H9 (cell line): Measurements from ENCODE around the gene BMPER. TPM values are rescaled to one million over a fixed set of nuclear protein-coding genes. Genes with fewer than 3 reads are reported as not detected.

ENCODE experiments used
- DNase-seq: peaks from one replicate; pipeline ENCODE4 v3.0.0-alpha.2; 2017
- H2AFZ ChIP-seq: one replicate; pipeline ENCODE4 v1.6.1; 2013; ENCODE audit warnings: mild to moderate bottlenecking, low read length, control low read depth, moderate library complexity
- H2AK5ac ChIP-seq: 2 replicates; pipeline ENCODE4 v1.6.1; 2013; ENCODE audit warnings: low read length, control low read depth, mixed read lengths; ENCODE audit not compliant: insufficient read length
- H2BK120ac ChIP-seq: one replicate; pipeline ENCODE4 v1.6.1; 2013; ENCODE audit warnings: low read depth, mild to moderate bottlenecking, low read length, control low read depth, inconsistent platforms; ENCODE audit not compliant: poor library complexity, severe bottlenecking
- H2BK12ac ChIP-seq: 2 replicates; pipeline ENCODE4 v1.6.1; 2013; ENCODE audit warnings: low read length, control low read depth, mixed read lengths, low read depth; ENCODE audit not compliant: insufficient read length
- H2BK15ac ChIP-seq: 2 replicates; pipeline ENCODE4 v1.6.1; 2013; ENCODE audit warnings: low read depth, low read length, control low read depth
- H2BK20ac ChIP-seq: one replicate; pipeline ENCODE4 v1.6.1; 2013; ENCODE audit warnings: low read depth, mild to moderate bottlenecking, low read length, control low read depth, inconsistent platforms; ENCODE audit not compliant: poor library complexity, severe bottlenecking
- H2BK5ac ChIP-seq: 2 replicates; pipeline ENCODE4 v1.6.1; 2013; ENCODE audit warnings: low read length, control low read depth, mixed read lengths; ENCODE audit not compliant: insufficient read length
- H3K14ac ChIP-seq: 2 replicates; pipeline ENCODE4 v1.6.1; 2013; ENCODE audit warnings: low read length, control low read depth; ENCODE audit not compliant: insufficient read depth
- H3K18ac ChIP-seq: 2 replicates; pipeline ENCODE4 v1.6.1; 2013; ENCODE audit warnings: low read depth, mild to moderate bottlenecking, mixed read lengths, low read length, control low read depth; ENCODE audit not compliant: insufficient read length
- H3K23ac ChIP-seq: 2 replicates; pipeline ENCODE4 v1.6.1; 2013; ENCODE audit warnings: low read length, control low read depth, mixed read lengths, low read depth; ENCODE audit not compliant: insufficient read length
- H3K23me2 ChIP-seq: 2 replicates; pipeline ENCODE4 v1.6.1; 2013; ENCODE audit warnings: low read depth, mild to moderate bottlenecking, mixed read lengths, low read length, control low read depth; ENCODE audit not compliant: insufficient read length, poor library complexity, severe bottlenecking
- H3K27ac ChIP-seq: 2 replicates; pipeline ENCODE4 v1.5.1; 2013; ENCODE audit warnings: low read length, control low read depth, mixed read lengths, low read depth; ENCODE audit not compliant: insufficient read length
- H3K27me3 ChIP-seq: 2 replicates; pipeline ENCODE4 v1.6.1; 2013; ENCODE audit warnings: low read length, control low read depth, inconsistent platforms; ENCODE audit not compliant: insufficient read depth
- H3K4ac ChIP-seq: 2 replicates; pipeline ENCODE4 v1.6.1; 2013; ENCODE audit warnings: low read depth, mild to moderate bottlenecking, control low read depth, inconsistent platforms, low read length, moderate library complexity
- H3K4me1 ChIP-seq: 2 replicates; pipeline ENCODE4 v1.6.1; 2013; ENCODE audit warnings: low read length, control low read depth, inconsistent platforms; ENCODE audit not compliant: insufficient read depth
- H3K4me2 ChIP-seq: 2 replicates; pipeline ENCODE4 v1.6.1; 2013; ENCODE audit warnings: low read length, control low read depth, mixed read lengths; ENCODE audit not compliant: insufficient read length, insufficient read depth
- H3K56ac ChIP-seq: 2 replicates; pipeline ENCODE4 v1.6.1; 2013; ENCODE audit warnings: low read depth, mild to moderate bottlenecking, mixed read lengths, low read length, control low read depth; ENCODE audit not compliant: insufficient read length
- H3K79me1 ChIP-seq: 2 replicates; pipeline ENCODE4 v1.6.1; 2013; ENCODE audit warnings: low read depth, mild to moderate bottlenecking, moderate library complexity, low read length, control low read depth, inconsistent platforms; ENCODE audit not compliant: insufficient read depth, poor library complexity, severe bottlenecking
- H3K79me2 ChIP-seq: 2 replicates; pipeline ENCODE4 v1.6.1; 2013; ENCODE audit warnings: low read length, control low read depth, inconsistent platforms; ENCODE audit not compliant: insufficient read depth
- H3K9ac ChIP-seq: 2 replicates; pipeline ENCODE4 v1.6.1; 2013; ENCODE audit warnings: low read length, control low read depth, mixed read lengths; ENCODE audit not compliant: insufficient read length; ENCODE audit errors: extremely low read depth
- H3K9me3 ChIP-seq: one replicate; pipeline ENCODE4 v1.6.1; 2013; ENCODE audit warnings: low read depth, low read length, inconsistent platforms; ENCODE audit not compliant: control insufficient read depth
- H3T11ph ChIP-seq: one replicate; pipeline ENCODE4 v1.6.1; 2013; ENCODE audit warnings: mild to moderate bottlenecking, low read length, control low read depth, inconsistent platforms
- H4K20me1 ChIP-seq: one replicate; pipeline ENCODE4 v1.6.1; 2013; ENCODE audit not compliant: control insufficient read depth, insufficient read length, insufficient read depth
- H4K5ac ChIP-seq: 2 replicates; pipeline ENCODE4 v1.6.1; 2013; ENCODE audit warnings: low read depth, mild to moderate bottlenecking, mixed read lengths, low read length, control low read depth; ENCODE audit not compliant: insufficient read length
- H4K8ac ChIP-seq: replicated peaks from 2 replicates; pipeline ENCODE4 v1.6.1; 2013; ENCODE audit warnings: low read length, control low read depth, mixed read lengths, low read depth; ENCODE audit not compliant: insufficient read length
- H4K91ac ChIP-seq: 2 replicates; pipeline ENCODE4 v1.6.1; 2013; ENCODE audit warnings: low read depth, mild to moderate bottlenecking, moderate library complexity, mixed read lengths, low read length, control low read depth; ENCODE audit not compliant: insufficient read length
- H3K27ac Mint-ChIP-seq, 3 experiments: 2 replicates in 2 of 3; 3 replicates in 1 of 3; pipeline ENCODE4 v1.8.0; 2020 to 2021; ENCODE audit warnings: mixed read lengths in 3 of 3, mild to moderate bottlenecking in 1 of 3, moderate library complexity in 1 of 3
- H3K27me3 Mint-ChIP-seq: 2 replicates; pipeline ENCODE4 v1.8.0; 2021; ENCODE audit warnings: low read depth, mild to moderate bottlenecking, moderate library complexity, mixed read lengths
- H3K36me3 Mint-ChIP-seq, 3 experiments: 2 replicates in 2 of 3; 3 replicates in 1 of 3; pipeline ENCODE4 v1.8.0; 2020 to 2021; ENCODE audit warnings: low read depth in 3 of 3, mixed read lengths in 3 of 3; ENCODE audit not compliant: insufficient read depth in 1 of 3
- H3K4me1 Mint-ChIP-seq, 2 experiments: 2 replicates each; pipeline ENCODE4 v1.8.0; 2020; ENCODE audit warnings: mixed read lengths in 2 of 2
- H3K4me3 Mint-ChIP-seq, 2 experiments: 2 replicates in 1 of 2; 3 replicates in 1 of 2; pipeline ENCODE4 v1.8.0; 2020 to 2021; ENCODE audit warnings: mild to moderate bottlenecking in 2 of 2, mixed read lengths in 2 of 2, moderate library complexity in 1 of 2
- H3K9me3 Mint-ChIP-seq, 2 experiments: 2 replicates in 1 of 2; 3 replicates in 1 of 2; pipeline ENCODE4 v1.8.0; 2020; ENCODE audit warnings: mild to moderate bottlenecking in 2 of 2, mixed read lengths in 2 of 2, moderate library complexity in 1 of 2
- CTCF ChIP-seq: fragments of 200-600 bp; sonication (generic); conservative IDR thresholded peaks from 3 replicates; pipeline ENCODE4 v1.8.0; 2021; ENCODE audit warnings: antibody characterized with exemption, mild to moderate bottlenecking
- WGBS: extraction: QIAGEN DNeasy Blood & Tissue Kit; methylation state at CpG from one replicate; pipeline ENCODE4 v1.1.7; 2013; ENCODE audit warnings: missing lambda C conversion rate, low lambda C conversion rate, mixed read lengths; ENCODE audit not compliant: insufficient read length; ENCODE audit errors: extremely low coverage; 5-methylcytosine and 5-hydroxymethylcytosine counted together
- total RNA-seq: library from RNA; stranded (reverse); gene quantifications from 2 replicates; pipeline ENCODE4 v1.2.1, GENCODE V29; 2021

Gene BMPER
- total RNA-seq, 1 experiment from 2014 or later = 0.20 TPM

GRCh38 chr7:34058801-34059135 is 153.4 kb downstream of the BMPER start:
- Mint-ChIP-seq H3K36me3 (no peaks in the 10 kb centered on the region), H3K4me1 (peaks cover 35 to 38% of the 10 kb centered on the region in 2 experiments), H3K27ac (no peak overlapping the region), H3K9me3 (no peaks in the 10 kb centered on the region), H3K27me3 (no peaks in the 10 kb centered on the region), H3K4me3 (no peak overlapping the region)
- H3K18ac ChIP-seq = no peak overlapping the region
- H3K9me3 ChIP-seq = no peaks in the 10 kb centered on the region
- H2BK120ac ChIP-seq = no peak overlapping the region
- no peak overlapping the region for H2BK15ac ChIP-seq
- no peaks in the 10 kb centered on the region for H3K23me2 ChIP-seq
- no peak for TF ChIP-seq CTCF
- no peak overlapping the region for H3K9ac ChIP-seq
- H4K20me1 ChIP-seq = no peaks in the 10 kb centered on the region
- no peak for DNase-seq
- H4K91ac ChIP-seq = no peak overlapping the region
- no peaks in the 10 kb centered on the region for H3K79me1 ChIP-seq
- H2BK12ac ChIP-seq = no peak overlapping the region
- no peak overlapping the region for H3K14ac ChIP-seq
- no peak overlapping the region for H3K4me2 ChIP-seq
- H3K27me3 ChIP-seq = no peaks in the 10 kb centered on the region
- H3K79me2 ChIP-seq = no peaks in the 10 kb centered on the region
- no peak overlapping the region for H3T11ph ChIP-seq
- WGBS = no CpG with 5 or more reads among the region's 1 CpG
- H3K4ac ChIP-seq = no peak overlapping the region
- H3K4me1 ChIP-seq = peaks cover 15% of the 10 kb centered on the region; the same call in 1 of the 2 replicates
- H2BK20ac ChIP-seq = no peak overlapping the region
- H3K23ac ChIP-seq = no peak overlapping the region
- no peak overlapping the region for H2BK5ac ChIP-seq
- no peak overlapping the region for H3K27ac ChIP-seq
- no peak overlapping the region for H4K8ac ChIP-seq
- H2AK5ac ChIP-seq = no peak overlapping the region
- no peak overlapping the region for H4K5ac ChIP-seq
- no peak overlapping the region for H3K56ac ChIP-seq
- H2AFZ ChIP-seq = no peak overlapping the region
